ENCODE results near the gene CLPX. TPM values are rescaled to one million over a fixed set of nuclear protein-coding genes. Genes with fewer than 3 reads are reported as not detected.
A peak's percentile ranks its signal among the peaks of the same experiment; 100 is the strongest.

The CLPX gene
- total and polyA plus RNA-seq, 9 of the 15 experiments (the other 6 are each of a cell fraction or from before 2014, with no cell fraction given): 11.2 to 83.3 (median 51.3) TPM

GRCh38 chr15:65192016-65192415, 6.9 kb upstream of the CLPX start:
- Histone ChIP-seq H3K79me2 (ENCODE audit: control insufficient read depth, insufficient read depth, low read length) (no peaks in the 10 kb centered on the region), H3K27ac (ENCODE audit: extremely low read depth, low read depth, low read length) (no peak overlapping the region), H3K9ac (ENCODE audit: insufficient read depth in 1 of 2, low read depth in 2 of 2, low read length in 2 of 2) (no peak overlapping the region), H3K27me3 (ENCODE audit: control insufficient read depth in 2 of 2, insufficient read depth in 2 of 2, low read length in 2 of 2) (peaks cover 0 to 4% of the 10 kb centered on the region in 2 experiments; a peak in 2 of 5 replicates), H3K4me1 (replicated peaks in 1 of 2; ENCODE audit: control insufficient read depth in 2 of 2, insufficient read depth in 2 of 2, low read length in 2 of 2) (peaks cover 2 to 6% of the 10 kb centered on the region in 2 experiments; a peak in 2 of 5 replicates), H3K4me3 (no peak overlapping the region), H3K36me3 (ENCODE audit: control insufficient read depth, insufficient read depth, low read length) (no peaks in the 10 kb centered on the region), H4K20me1 (replicated peaks; ENCODE audit: control insufficient read depth, insufficient read depth, low read length) (no peaks in the 10 kb centered on the region), H2AFZ (ENCODE audit: low read depth, low read length) (no peak overlapping the region), H3K9me1 (ENCODE audit: control insufficient read depth, insufficient read depth, low read length) (no peaks in the 10 kb centered on the region), H3K9me3 (replicated peaks; ENCODE audit: control insufficient read depth, insufficient read depth, low read depth, low read length) (no peaks in the 10 kb centered on the region; the same call in 1 of the 2 replicates), H3K4me2 (ENCODE audit: insufficient read depth, low read length) (no peak overlapping the region)
- TF ChIP-seq SIX5 (IDR thresholded peaks at IDR 0.05; ENCODE audit: borderline replicate concordance in 1 of 2, insufficient read depth in 1 of 2, low read depth in 1 of 2, low read length in 2 of 2) (no peak), MYBL2 (IDR thresholded peaks at IDR 0.05; ENCODE audit: low read depth) (0 out of 2 replicates have a peak, but pooled peaks have one; percentile 19), MYBL2 (CRISPR knock-in tag; IDR thresholded peaks at IDR 0.05; ENCODE audit: borderline replicate concordance) (no peak), ZBTB17 (CRISPR knock-in tag; IDR thresholded peaks at IDR 0.05) (no peak), PTTG1 (tag; IDR thresholded peaks at IDR 0.05; ENCODE audit: low read depth) (no peak), ZNF551 (CRISPR knock-in tag; IDR thresholded peaks at IDR 0.05) (no peak), PHB (CRISPR knock-in tag; IDR thresholded peaks at IDR 0.05) (no peak), TEAD1 (CRISPR knock-in tag; IDR thresholded peaks at IDR 0.05) (no peak), FOXM1 (IDR thresholded peaks at IDR 0.05; ENCODE audit: low read depth) (peak; percentile 30; the same call in 1 of the 2 replicates), FOXM1 (CRISPR knock-in tag; IDR thresholded peaks at IDR 0.05; ENCODE audit: low read depth) (no peak), NFYB (IDR thresholded peaks at IDR 0.05; ENCODE audit: extremely low read depth, insufficient read length) (peak; percentile 53), HMG20B (CRISPR knock-in tag; IDR thresholded peaks at IDR 0.05) (no peak), XRCC4 (IDR thresholded peaks at IDR 0.05; ENCODE audit: extremely low read depth, insufficient read depth, insufficient read length) (no peak), HDAC3 (IDR thresholded peaks at IDR 0.05; ENCODE audit: borderline replicate concordance, partially characterized antibody) (no peak), BHLHE40 (IDR thresholded peaks at IDR 0.05; ENCODE audit: low read length) (no peak), SRSF3 (IDR thresholded peaks at IDR 0.05; ENCODE audit: insufficient read depth, low read length) (no peak), NFE2 (IDR thresholded peaks at IDR 0.05; ENCODE audit: low read depth) (no peak), PRDM10 (IDR thresholded peaks at IDR 0.05; ENCODE audit: partially characterized antibody) (no peak), ATF2 (CRISPR knock-in tag; IDR thresholded peaks at IDR 0.05) (no peak)
- CTCF ChIA-PET (ENCODE audit: low intra/inter-chr PET ratio): interaction anchor here (1.4 kb wide), 1 partner anchor 79 kb away, joined by 10 read pairs; no protein-coding TSS in a partner anchor
- peak; percentile 42 for FAIRE-seq
- DNase-seq (ENCODE audit: extremely low read depth in 1 of 4, low spot score in 3 of 4): peak in 2 of 4 experiments; percentile 22 to 62
- in situ Hi-C loops (cut with MboI): no loop called here
- WGBS (ENCODE audit: insufficient coverage, low coverage, missing lambda C conversion rate): 52% methylated on average over 5 of the region's 5 CpGs
- intact Hi-C loops (cut with micrococcal nuclease): no loop called here
- BruUV-seq (replicated peaks): no TSS peak
- peak; percentile 67 for ATAC-seq
- POLR2A ChIA-PET: interaction anchor here (1.1 kb wide), 1 partner anchor 20 kb away, joined by 3 read pairs; no protein-coding TSS in a partner anchor

Measured in K562 (cell line).